SK-N-MC (cell line): ENCODE data around the gene KRT71.

Experiments
- EZH2 ChIP-seq: fragments of 200-600 bp; sonication (generic); IDR thresholded peaks from one replicate; pipeline ENCODE4 v1.6.1; 2017; ENCODE audit warnings: antibody characterized with exemption
- POLR2AphosphoS5 ChIP-seq: IDR thresholded peaks from 2 replicates; pipeline ENCODE4 v1.6.1; 2012; ENCODE audit warnings: mild to moderate bottlenecking, low read depth, low read length, borderline replicate concordance

GRCh38 chr12:52566847-52567291 lies 13.9 kb upstream of the KRT71 start:
- TF ChIP-seq POLR2AphosphoS5 (no peak), EZH2 (no peak)
